ENCODE measurements around the gene BTBD2. TPM values are rescaled to one million over a fixed set of nuclear protein-coding genes. Genes with fewer than 3 reads are reported as not detected.

Gene BTBD2
- total and polyA plus RNA-seq, 2 experiments from 2014 or later, result 23.8 to 130 TPM

DNA sequence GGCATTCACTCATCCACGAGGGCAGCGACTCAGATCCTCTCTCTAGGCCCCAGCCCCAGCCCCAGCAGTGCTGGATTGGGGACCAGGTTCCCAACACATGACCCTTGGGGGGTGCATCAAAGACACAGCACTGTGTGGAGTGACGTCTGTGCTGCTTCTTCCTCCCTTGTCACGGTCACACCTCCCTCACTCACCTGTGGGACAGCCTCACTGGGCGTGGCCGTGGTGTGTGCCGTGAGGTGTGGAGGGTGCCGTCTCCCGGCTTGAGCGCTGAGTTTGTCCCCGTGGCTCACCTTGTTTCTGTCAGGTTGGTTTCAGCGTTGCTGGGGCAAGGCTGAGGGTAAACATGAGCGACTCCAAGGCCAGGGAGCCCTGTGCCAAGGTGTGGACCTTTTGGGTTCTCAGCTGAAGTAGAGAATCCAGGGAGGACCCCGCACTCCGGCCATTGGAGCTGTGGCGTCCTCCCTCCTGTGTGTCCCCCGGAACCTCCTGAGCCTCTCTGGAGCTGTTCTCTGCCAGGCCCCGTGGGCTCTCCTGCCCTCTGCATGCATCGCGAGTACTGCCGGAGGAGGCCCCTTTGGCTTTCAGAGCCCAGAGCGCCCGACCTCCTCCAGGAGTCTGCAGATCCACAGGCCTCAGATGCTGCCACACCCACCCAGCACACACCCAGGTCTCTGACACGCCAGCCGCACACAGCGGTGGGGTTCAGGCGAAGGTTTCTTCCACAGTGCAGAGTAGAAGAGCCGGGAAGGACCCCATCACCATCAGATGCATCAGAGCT lies 40.9 kb downstream of the BTBD2 start:
- Mint-ChIP-seq H3K36me3 (ENCODE audit: low read depth) (peaks cover 20% of the 10 kb centered on the region), H3K27me3 (ENCODE audit: insufficient read depth, low read depth, poor library complexity) (peaks cover 1% of the 10 kb centered on the region), H3K27ac (0 out of 2 replicates have a peak overlapping the region, but pooled peaks have one; percentile 55), H3K4me3 (no peak overlapping the region), H3K4me1 (no peaks in the 10 kb centered on the region), H3K9me3 (no peaks in the 10 kb centered on the region)
- Histone ChIP-seq H3K4me1 (ENCODE audit: insufficient read depth) (no peaks in the 10 kb centered on the region), H3K27ac (ENCODE audit: low read depth) (no peak overlapping the region), H3K9me2 (ENCODE audit: insufficient read depth) (no peaks in the 10 kb centered on the region), H3K27me3 (ENCODE audit: insufficient read depth) (no peaks in the 10 kb centered on the region), H2AFZ (no peak overlapping the region), H4K20me1 (replicated peaks; ENCODE audit: insufficient read depth) (peaks cover 22% of the 10 kb centered on the region), H3K4me3 (no peak overlapping the region), H3K36me3 (ENCODE audit: insufficient read depth) (no peaks in the 10 kb centered on the region), H3K79me2 (replicated peaks; ENCODE audit: insufficient read depth) (peaks cover 55% of the 10 kb centered on the region), H3K4me2 (no peak overlapping the region), H3F3A (replicated peaks; ENCODE audit: low read depth) (no peaks in the 10 kb centered on the region)
- DNase-seq (ENCODE audit: low spot score) (no peak), ATAC-seq (no peak)
- TF ChIP-seq CTCF (conservative IDR thresholded peaks at IDR 0.05; ENCODE audit: low read depth in 2 of 2) (no peak), REST (IDR thresholded peaks at IDR 0.05; ENCODE audit: unreplicated experiment) (no peak), JUNB (IDR thresholded peaks at IDR 0.05; ENCODE audit: unreplicated experiment) (no peak), EZH2 (IDR thresholded peaks at IDR 0.05; ENCODE audit: low read depth, unreplicated experiment) (no peak), EZH2phosphoT487 (IDR thresholded peaks at IDR 0.05; ENCODE audit: unreplicated experiment) (no peak), NANOG (IDR thresholded peaks at IDR 0.05; ENCODE audit: borderline replicate concordance) (no peak), CREB1 (CRISPR knock-in tag; IDR thresholded peaks at IDR 0.05; ENCODE audit: low read depth) (no peak), ZNF462 (CRISPR knock-in tag; IDR thresholded peaks at IDR 0.05) (no peak), ZNF114 (CRISPR knock-in tag; IDR thresholded peaks at IDR 0.05) (no peak), STAT1 (IDR thresholded peaks at IDR 0.05; ENCODE audit: unreplicated experiment) (no peak), POLR2AphosphoS5 (IDR thresholded peaks at IDR 0.05; ENCODE audit: low read depth) (no peak), ZNF331 (CRISPR knock-in tag; IDR thresholded peaks at IDR 0.05; ENCODE audit: low read depth) (no peak)
- TF ChIP-seq, protein P1, sequence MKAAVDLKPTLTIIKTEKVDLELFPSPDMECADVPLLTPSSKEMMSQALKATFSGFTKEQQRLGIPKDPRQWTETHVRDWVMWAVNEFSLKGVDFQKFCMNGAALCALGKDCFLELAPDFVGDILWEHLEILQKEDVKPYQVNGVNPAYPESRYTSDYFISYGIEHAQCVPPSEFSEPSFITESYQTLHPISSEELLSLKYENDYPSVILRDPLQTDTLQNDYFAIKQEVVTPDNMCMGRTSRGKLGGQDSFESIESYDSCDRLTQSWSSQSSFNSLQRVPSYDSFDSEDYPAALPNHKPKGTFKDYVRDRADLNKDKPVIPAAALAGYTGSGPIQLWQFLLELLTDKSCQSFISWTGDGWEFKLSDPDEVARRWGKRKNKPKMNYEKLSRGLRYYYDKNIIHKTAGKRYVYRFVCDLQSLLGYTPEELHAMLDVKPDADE (IDR thresholded peaks at IDR 0.05), result no peak
